ENCODE measurements around the gene EML1.

The EML1 gene

GRCh38 chr14:99831303-99831702 is 38.1 kb downstream of the EML1 start:
- DNase-seq (ENCODE audit: low read depth), result no peak

DNA sequence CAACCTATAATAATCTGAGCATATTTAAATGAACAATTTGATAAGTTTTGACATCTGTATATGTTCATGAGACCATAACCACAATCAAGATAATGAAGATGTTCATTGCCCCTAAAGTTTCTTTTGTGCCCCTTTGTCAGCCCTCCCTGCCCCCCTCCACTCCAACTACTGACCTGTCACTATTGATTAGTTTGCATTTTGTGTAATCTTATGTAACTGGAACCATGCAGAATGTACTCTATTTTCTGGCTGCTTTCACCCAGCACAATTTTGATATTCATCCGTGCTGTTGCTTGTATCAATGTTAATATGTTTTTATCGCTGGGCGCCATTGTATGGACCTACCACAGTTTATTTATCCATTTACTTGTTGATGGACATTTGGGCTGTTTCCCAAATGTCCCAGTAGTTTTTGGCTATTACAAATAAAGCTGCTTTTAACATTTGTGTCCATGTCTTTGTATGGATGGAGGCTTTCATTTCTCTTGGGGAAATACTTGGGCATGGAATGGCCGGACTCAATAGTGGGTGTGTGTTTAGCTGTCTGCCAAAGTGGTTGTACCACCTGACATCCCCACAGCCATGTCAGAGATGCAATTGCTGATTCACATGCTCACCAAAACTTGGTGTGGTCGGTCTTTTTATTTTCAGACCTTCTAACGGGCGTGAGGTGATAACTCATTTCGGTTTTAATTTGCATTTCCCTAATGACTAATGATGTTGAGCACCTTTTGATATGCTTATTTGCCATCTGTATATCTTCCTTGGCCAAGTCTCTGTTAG is 38.9 kb downstream of the EML1 start:
- no peak for DNase-seq (ENCODE audit: low read depth)

GRCh38 chr14:99837822-99838221 is 44.6 kb downstream of the EML1 start:
- no peak for DNase-seq (ENCODE audit: low read depth)

- DNase-seq (ENCODE audit: low read depth), result peak; percentile 25
Observed at GRCh38 chr14:99838639-99839134, 45.5 kb downstream of the EML1 start.

DNA sequence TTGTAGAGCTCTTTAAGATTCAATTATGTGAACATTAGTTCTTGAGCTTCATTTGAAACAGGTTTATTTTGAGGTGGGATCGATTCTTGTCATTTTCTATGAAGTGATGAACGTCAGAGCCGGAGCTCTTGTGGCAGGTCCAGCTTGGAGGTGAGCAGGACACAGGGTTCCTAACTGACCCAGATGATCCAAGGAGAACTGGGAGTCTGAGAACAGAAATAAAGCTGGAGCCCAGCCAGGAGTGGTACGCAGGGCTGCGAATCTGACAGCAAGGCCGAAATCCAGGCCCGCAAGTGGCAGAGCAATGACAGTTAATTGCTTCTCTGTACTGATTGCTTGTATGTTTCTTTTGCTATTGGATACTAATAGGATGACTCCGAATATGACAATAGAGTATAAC is 46.5 kb downstream of the EML1 start:
- DNase-seq (ENCODE audit: low read depth), result no peak

GRCh38 chr14:99840265-99840664 is 47.1 kb downstream of the EML1 start:
- no peak for DNase-seq (ENCODE audit: low read depth)

DNA sequence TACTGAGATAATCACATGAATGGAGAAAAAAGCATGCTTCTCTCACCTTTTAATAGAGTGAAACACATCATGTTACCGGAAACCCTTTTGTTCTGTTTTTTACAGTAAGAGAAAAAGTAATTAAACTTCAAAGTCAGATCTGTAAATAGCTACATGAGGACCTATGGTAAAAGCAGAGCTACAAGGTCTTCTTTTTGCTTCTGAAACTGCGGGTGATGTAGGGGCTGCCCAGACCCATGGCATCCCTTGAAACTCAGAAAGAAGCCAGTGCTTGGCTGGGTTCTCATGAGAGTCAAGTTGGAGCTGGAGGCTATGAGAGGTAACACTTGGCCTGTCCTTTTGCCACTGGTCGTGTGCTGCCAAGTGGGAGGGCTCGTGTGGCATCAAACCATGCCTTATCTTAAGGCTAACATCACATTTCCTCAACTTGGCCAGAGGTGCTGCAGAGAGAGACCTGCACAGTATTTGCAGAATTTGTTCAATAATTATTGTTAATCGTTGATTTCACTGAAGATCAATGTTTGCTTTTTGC is 47.6 kb downstream of the EML1 start:
- no peak for DNase-seq (ENCODE audit: low read depth)

DNA sequence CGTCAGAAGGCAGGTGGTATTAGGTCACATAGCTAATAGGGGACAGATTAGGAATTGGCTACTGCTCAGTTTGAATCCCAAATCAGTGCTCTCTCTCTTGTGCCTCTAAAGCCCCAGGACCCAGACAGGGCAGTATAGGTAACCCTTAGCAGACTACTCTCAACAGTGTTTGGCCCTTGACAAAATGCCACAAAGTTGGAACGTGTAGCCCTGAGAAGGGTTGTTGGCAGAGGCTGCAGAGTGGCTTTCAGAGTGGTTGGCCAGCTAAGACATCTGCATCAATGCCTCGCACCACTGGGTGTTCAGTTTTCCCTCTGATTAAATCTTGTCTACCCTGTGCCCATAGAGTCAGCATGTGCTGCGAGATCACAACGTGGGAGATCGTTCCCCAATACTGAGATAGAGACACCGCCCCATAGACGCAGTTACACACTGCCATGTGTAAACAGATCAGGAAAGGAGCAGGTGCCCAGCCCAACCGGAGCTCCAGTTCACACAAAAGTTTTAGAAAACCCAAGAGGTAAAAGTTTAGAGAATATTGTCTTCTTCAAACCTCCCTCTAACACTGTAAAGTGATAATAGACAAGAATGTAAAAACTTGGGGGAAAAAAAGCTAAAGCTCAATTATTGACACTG is 48.3 kb downstream of the EML1 start:
- no peak for DNase-seq (ENCODE audit: low read depth)

GRCh38 chr14:99842141-99842540 is 48.9 kb downstream of the EML1 start:
- DNase-seq (ENCODE audit: low read depth), result no peak

- no peak for DNase-seq (ENCODE audit: low read depth)
Observed at GRCh38 chr14:99846808-99847207, 53.6 kb downstream of the EML1 start.

DNA sequence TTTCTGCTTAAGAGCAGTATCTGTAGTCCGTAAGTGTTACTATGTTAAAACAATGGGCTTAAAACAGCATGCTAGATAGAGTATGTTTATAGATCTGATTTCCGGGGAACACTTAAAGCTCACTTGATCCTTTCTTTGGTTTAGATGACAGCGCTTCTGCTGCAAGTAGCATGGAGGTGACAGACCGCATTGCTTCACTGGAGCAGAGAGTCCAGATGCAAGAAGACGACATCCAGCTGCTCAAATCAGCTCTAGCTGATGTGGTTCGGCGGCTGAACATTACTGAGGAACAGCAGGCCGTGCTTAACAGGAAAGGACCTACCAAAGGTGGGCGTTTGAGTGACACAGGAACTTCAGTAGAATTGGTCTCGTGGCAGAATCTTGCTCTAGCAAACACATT is 57.5 kb downstream of the EML1 start:
- no peak for DNase-seq (ENCODE audit: low read depth)

DNA sequence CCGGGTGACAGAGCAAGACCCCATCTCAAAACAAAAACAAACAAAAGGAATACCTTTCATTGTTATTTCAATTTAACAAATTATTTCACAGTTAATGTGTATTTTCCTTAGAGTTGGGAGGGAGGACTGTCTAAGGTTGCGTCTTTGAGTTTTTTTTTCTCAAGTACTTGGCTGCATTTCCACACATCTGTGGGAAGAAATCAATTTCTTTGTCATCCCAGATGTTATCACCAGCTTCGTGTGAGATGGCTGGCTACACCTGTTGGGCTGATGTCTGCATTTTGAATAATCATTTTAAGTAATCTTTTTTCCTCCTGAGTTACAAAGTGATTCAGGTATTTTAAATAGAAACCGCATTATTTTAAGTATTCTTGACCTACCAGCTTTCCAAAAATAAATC is 59.4 kb downstream of the EML1 start:
- DNase-seq (ENCODE audit: low read depth), result no peak

- DNase-seq (ENCODE audit: low read depth), result no peak
Observed at GRCh38 chr14:99853206-99853605, 60.0 kb downstream of the EML1 start.

GRCh38 chr14:99854831-99855230 is 61.6 kb downstream of the EML1 start:
- DNase-seq (ENCODE audit: low read depth), result no peak

- DNase-seq (ENCODE audit: low read depth), result no peak
Observed at GRCh38 chr14:99855271-99855670, 62.1 kb downstream of the EML1 start.

DNA sequence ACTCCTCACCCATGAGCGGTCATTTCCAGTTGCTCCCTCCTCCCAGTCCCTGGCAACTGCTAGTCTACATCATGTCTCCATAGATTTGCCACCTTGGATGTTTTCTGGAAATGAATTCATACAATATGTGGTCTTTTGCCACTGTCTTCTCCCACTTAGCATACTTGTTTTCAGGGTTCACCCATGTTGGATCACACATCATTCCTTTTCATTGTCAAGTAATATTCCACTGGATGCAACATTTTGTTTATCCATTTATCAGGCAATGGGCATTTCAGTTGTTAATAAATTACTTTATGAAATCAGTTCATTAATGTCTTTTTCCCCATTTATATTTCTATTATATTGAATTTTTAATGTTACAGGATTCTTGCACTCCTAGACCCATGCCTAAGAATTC is 64.3 kb downstream of the EML1 start:
- DNase-seq (ENCODE audit: low read depth), result no peak

GRCh38 chr14:99860219-99860618 is 67.0 kb downstream of the EML1 start:
- no peak for DNase-seq (ENCODE audit: low read depth)

DNA sequence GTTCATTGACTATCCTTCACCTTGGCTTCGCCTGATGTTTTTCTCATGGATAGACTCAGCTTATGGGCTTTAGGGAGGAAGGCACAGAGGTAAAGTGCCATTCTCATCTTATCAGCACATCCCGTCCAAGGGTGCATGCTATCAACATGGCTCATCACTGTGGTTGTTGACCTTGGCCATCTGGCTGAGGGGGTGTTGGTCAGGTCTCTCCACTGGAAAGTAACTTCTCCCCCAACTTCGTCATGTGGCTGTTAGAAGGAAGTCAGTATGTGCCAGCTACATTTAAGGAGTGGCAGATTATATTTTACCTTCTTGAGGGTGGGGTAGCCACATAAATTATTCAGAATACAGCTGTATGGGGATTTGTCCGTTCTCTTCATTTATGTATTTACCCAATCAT is 68.9 kb downstream of the EML1 start:
- DNase-seq (ENCODE audit: low read depth), result no peak

DNA sequence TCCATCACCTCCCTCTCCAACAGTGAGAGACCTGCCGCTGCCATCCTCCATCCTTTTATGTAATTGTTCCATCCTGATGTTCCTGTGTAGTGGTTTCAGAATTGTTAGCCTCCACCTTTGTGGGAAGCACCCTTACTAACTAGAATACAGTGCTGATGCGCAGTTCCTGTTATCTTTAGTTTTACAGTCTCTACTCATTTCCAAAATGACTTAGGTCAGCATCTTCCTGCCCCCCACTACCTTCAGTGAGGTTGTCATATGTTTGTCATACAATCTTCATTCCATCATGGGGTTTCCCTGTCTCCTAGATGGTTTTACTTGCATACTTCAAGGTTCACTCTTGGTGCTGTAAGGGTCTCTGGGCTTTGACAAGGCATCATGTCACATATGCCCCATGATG is 69.8 kb downstream of the EML1 start:
- DNase-seq (ENCODE audit: low read depth), result no peak

DNA sequence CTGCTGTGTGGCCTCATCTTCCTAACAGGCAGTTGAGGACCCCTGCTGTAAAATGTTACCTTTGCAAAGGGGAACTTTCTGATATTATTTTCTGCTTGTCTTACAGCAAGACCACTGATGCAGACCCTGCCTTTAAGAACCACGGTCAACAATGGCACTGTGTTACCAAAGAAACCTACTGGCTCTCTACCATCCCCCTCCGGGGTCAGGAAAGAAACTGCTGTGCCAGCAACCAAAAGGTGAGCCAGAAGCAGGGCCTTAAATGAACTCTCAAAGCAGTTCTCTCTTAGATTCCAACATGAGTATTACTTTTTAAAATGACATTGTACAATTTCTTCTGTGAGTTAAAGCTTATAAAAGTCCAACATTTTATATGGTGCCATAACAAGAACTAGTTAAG is 72.2 kb downstream of the EML1 start:
- DNase-seq (ENCODE audit: low read depth), result no peak

GRCh38 chr14:99870617-99871016 is 77.4 kb downstream of the EML1 start:
- DNase-seq (ENCODE audit: low read depth), result no peak

GRCh38 chr14:99871771-99872170 is 78.6 kb downstream of the EML1 start:
- DNase-seq (ENCODE audit: low read depth), result no peak

GRCh38 chr14:99872786-99873440 is 79.7 kb downstream of the EML1 start:
- no peak for DNase-seq (ENCODE audit: low read depth)

Data from GM04503 (cell line).